Muscle layer of colon (tissue), 2 donors: ENCODE measurements around the gene FOXP4.

Source experiments
- H3K27ac ChIP-seq: one replicate; pipeline ENCODE4 v1.7.0; 2013; ENCODE audit warnings: low read depth, mild to moderate bottlenecking, low read length, moderate library complexity
- H3K27me3 ChIP-seq, 2 donors: one replicate each; pipeline ENCODE4 v1.7.0; 2013; ENCODE audit warnings: low read length in 2 of 2, mild to moderate bottlenecking in 2 of 2; ENCODE audit not compliant: insufficient read depth in 2 of 2, control insufficient read depth in 1 of 2
- H3K36me3 ChIP-seq: one replicate; pipeline ENCODE4 v1.7.0; 2013; ENCODE audit warnings: mild to moderate bottlenecking, low read length; ENCODE audit not compliant: insufficient read depth
- H3K4me1 ChIP-seq: one replicate; pipeline ENCODE4 v1.7.0; 2013; ENCODE audit warnings: mild to moderate bottlenecking, low read length; ENCODE audit not compliant: insufficient read depth
- H3K4me3 ChIP-seq, 2 donors: one replicate each; pipeline ENCODE4 v1.7.0; 2013; ENCODE audit warnings: low read length in 2 of 2, low read depth in 1 of 2, mild to moderate bottlenecking in 1 of 2, moderate library complexity in 1 of 2
- H3K9ac ChIP-seq: one replicate; pipeline ENCODE4 v1.7.0; 2013; ENCODE audit warnings: low read length
- H3K9me3 ChIP-seq: one replicate; pipeline ENCODE4 v1.7.0; 2013; ENCODE audit warnings: mild to moderate bottlenecking, low read length
- donor health status: abdominal sarcoma.
- donor health status: Adenocarcinoma of cecum.

The FOXP4 gene

GRCh38 chr6:41598670-41599014 is 52.5 kb downstream of the FOXP4 start:
- Histone ChIP-seq H3K9me3 (no peaks in the 10 kb centered on the region), H3K27ac (no peak overlapping the region), H3K4me1 (peaks cover 15% of the 10 kb centered on the region), H3K27me3 (no peaks in the 10 kb centered on the region), H3K9ac (no peak overlapping the region), H3K4me3 (no peak overlapping the region), H3K36me3 (peaks cover 19% of the 10 kb centered on the region)

GRCh38 chr6:41599015-41599851 is 53.1 kb downstream of the FOXP4 start:
- H3K9me3 ChIP-seq: no peaks in the 10 kb centered on the region

GRCh38 chr6:41599852-41600445 is 53.8 kb downstream of the FOXP4 start:
- Histone ChIP-seq H3K4me3 (no peak overlapping the region), H3K36me3 (peaks cover 16% of the 10 kb centered on the region), H3K27ac (no peak overlapping the region), H3K9me3 (no peaks in the 10 kb centered on the region), H3K4me1 (peaks cover 18% of the 10 kb centered on the region), H3K27me3 (no peaks in the 10 kb centered on the region), H3K9ac (no peak overlapping the region)

More at GRCh38 chr6:41599015-41599851, 53.1 kb downstream of the FOXP4 start:
- Histone ChIP-seq H3K4me1 (peaks cover 18% of the 10 kb centered on the region), H3K9ac (no peak overlapping the region), H3K27me3 (no peaks in the 10 kb centered on the region), H3K27ac (no peak overlapping the region), H3K36me3 (peaks cover 19% of the 10 kb centered on the region), H3K4me3 (no peak overlapping the region)

GRCh38 chr6:41600499-41601247 is 54.5 kb downstream of the FOXP4 start:
- Histone ChIP-seq H3K27me3 (no peaks in the 10 kb centered on the region), H3K9me3 (no peaks in the 10 kb centered on the region), H3K36me3 (peaks cover 14% of the 10 kb centered on the region), H3K9ac (no peak overlapping the region), H3K4me1 (peaks cover 18% of the 10 kb centered on the region), H3K27ac (no peak overlapping the region), H3K4me3 (no peak overlapping the region)

- peaks cover 12% of the 10 kb centered on the region for H3K36me3 ChIP-seq
- no peaks in the 10 kb centered on the region for H3K27me3 ChIP-seq
- H3K4me3 ChIP-seq: no peak overlapping the region
- no peak overlapping the region for H3K27ac ChIP-seq
- no peaks in the 10 kb centered on the region for H3K9me3 ChIP-seq
- H3K9ac ChIP-seq: no peak overlapping the region
- peaks cover 18% of the 10 kb centered on the region for H3K4me1 ChIP-seq
These were observed 55.0 kb downstream of the FOXP4 start for GRCh38 chr6:41601248-41601549.

GRCh38 chr6:41602422-41602743 is 56.2 kb downstream of the FOXP4 start:
- Histone ChIP-seq H3K9ac (no peak overlapping the region), H3K4me3 (no peak overlapping the region), H3K27ac (peak overlapping the region; percentile 78), H3K4me1 (peaks cover 18% of the 10 kb centered on the region), H3K27me3 (no peaks in the 10 kb centered on the region), H3K9me3 (no peaks in the 10 kb centered on the region), H3K36me3 (no peaks in the 10 kb centered on the region)

GRCh38 chr6:41602864-41603608 is 56.9 kb downstream of the FOXP4 start:
- peak overlapping the region; percentile 78 for H3K27ac ChIP-seq
- H3K9ac ChIP-seq: no peak overlapping the region
- peak overlapping the region; percentile 14 to 24 for H3K4me3 ChIP-seq

GRCh38 chr6:41604006-41604405 is 57.8 kb downstream of the FOXP4 start:
- H3K4me3 ChIP-seq: no peak overlapping the region
- H3K36me3 ChIP-seq: no peaks in the 10 kb centered on the region
- no peak overlapping the region for H3K27ac ChIP-seq
- H3K9ac ChIP-seq: no peak overlapping the region
- H3K9me3 ChIP-seq: no peaks in the 10 kb centered on the region
- H3K27me3 ChIP-seq: no peaks in the 10 kb centered on the region
- peaks cover 18% of the 10 kb centered on the region for H3K4me1 ChIP-seq

More at GRCh38 chr6:41602864-41603608, 56.9 kb downstream of the FOXP4 start:
- H3K27me3 ChIP-seq: no peaks in the 10 kb centered on the region
- no peaks in the 10 kb centered on the region for H3K9me3 ChIP-seq
- H3K36me3 ChIP-seq: no peaks in the 10 kb centered on the region
- peaks cover 18% of the 10 kb centered on the region for H3K4me1 ChIP-seq

- no peak overlapping the region for H3K27ac ChIP-seq
- no peak overlapping the region for H3K4me3 ChIP-seq
- H3K36me3 ChIP-seq: no peaks in the 10 kb centered on the region
- H3K9ac ChIP-seq: no peak overlapping the region
- H3K9me3 ChIP-seq: no peaks in the 10 kb centered on the region
- H3K27me3 ChIP-seq: no peaks in the 10 kb centered on the region
- H3K4me1 ChIP-seq: peaks cover 18% of the 10 kb centered on the region
These were observed 59.5 kb downstream of the FOXP4 start for GRCh38 chr6:41605649-41606048.

- Histone ChIP-seq H3K27me3 (no peaks in the 10 kb centered on the region), H3K4me1 (peaks cover 15% of the 10 kb centered on the region), H3K9me3 (no peaks in the 10 kb centered on the region), H3K36me3 (no peaks in the 10 kb centered on the region), H3K9ac (no peak overlapping the region), H3K4me3 (no peak overlapping the region), H3K27ac (no peak overlapping the region)
These were observed 60.9 kb downstream of the FOXP4 start for GRCh38 chr6:41607036-41607435.

- H3K4me1 ChIP-seq: peaks cover 8% of the 10 kb centered on the region
- no peak overlapping the region for H3K4me3 ChIP-seq
- no peaks in the 10 kb centered on the region for H3K27me3 ChIP-seq
- H3K36me3 ChIP-seq: no peaks in the 10 kb centered on the region
- no peak overlapping the region for H3K9ac ChIP-seq
- no peak overlapping the region for H3K27ac ChIP-seq
- H3K9me3 ChIP-seq: no peaks in the 10 kb centered on the region
These were observed 61.6 kb downstream of the FOXP4 start for GRCh38 chr6:41607736-41608135.
